Mucosa of descending colon (tissue), 3 donors: ENCODE results near the gene UNC79. TPM values are rescaled to one million over a fixed set of nuclear protein-coding genes. Genes with fewer than 3 reads are reported as not detected.

Experiments
- ATAC-seq: fragments of 200-7000 bp; cut with Tn5 transposase; one replicate; pipeline ENCODE4 v1.9.1; 2020; ENCODE audit warnings: mild to moderate bottlenecking, moderate library complexity
- DNase-seq, 3 donors: peaks; one replicate each; pipeline ENCODE4 v3.0.0-alpha.2; 2020
- H3K36me3 ChIP-seq: fragments of 200-600 bp; one replicate; pipeline ENCODE4 v1.8.0; 2021; ENCODE audit warnings: low read depth, mild to moderate bottlenecking
- H3K4me1 ChIP-seq: fragments of 200-600 bp; one replicate; pipeline ENCODE4 v1.8.0; 2021; ENCODE audit warnings: low read depth, mild to moderate bottlenecking
- H3K4me3 ChIP-seq: fragments of 200-600 bp; one replicate; pipeline ENCODE4 v1.8.0; 2021; ENCODE audit warnings: mild to moderate bottlenecking
- H3K9me3 ChIP-seq: fragments of 200-600 bp; one replicate; pipeline ENCODE4 v1.8.0; 2021; ENCODE audit warnings: mild to moderate bottlenecking
- CTCF ChIP-seq: fragments of 200-600 bp; IDR thresholded peaks from one replicate; pipeline ENCODE4 v1.8.0; 2022; ENCODE audit warnings: antibody characterized with exemption, mild to moderate bottlenecking
- intact Hi-C, 2 donors: fragments of 100-400 bp; cut with DNase I in 1 of 2; cut with micrococcal nuclease in 1 of 2; formaldehyde crosslinking; loops; one replicate each; pipeline versions ENCODE4 v1.11.0 to v1.11.1; 2022; cut with DNase I, micrococcal nuclease
- total RNA-seq, 3 donors: library from RNA; stranded (reverse); fragmentation: NEBNext Ultra II Directional in 2 of 3; extraction: Animal tissue kit (Norgen Biotek cat#: 25700) in 2 of 3; gene quantifications; one replicate each; pipeline versions ENCODE4 v1.2.1 to v1.2.4, GENCODE V29; 2021 to 2023
- donor health status: DM: no; HTN: no; CAD: no; lungs with moderate emphysema.
- donor health status: DM: no; HTN: no; CAD: no.
- donor health status: DM: no; HTN: yes; CAD: no.

UNC79 gene
- total RNA-seq, 3 donors from 2014 or later: 0.09 to 0.89 (median 0.12) TPM

DNA sequence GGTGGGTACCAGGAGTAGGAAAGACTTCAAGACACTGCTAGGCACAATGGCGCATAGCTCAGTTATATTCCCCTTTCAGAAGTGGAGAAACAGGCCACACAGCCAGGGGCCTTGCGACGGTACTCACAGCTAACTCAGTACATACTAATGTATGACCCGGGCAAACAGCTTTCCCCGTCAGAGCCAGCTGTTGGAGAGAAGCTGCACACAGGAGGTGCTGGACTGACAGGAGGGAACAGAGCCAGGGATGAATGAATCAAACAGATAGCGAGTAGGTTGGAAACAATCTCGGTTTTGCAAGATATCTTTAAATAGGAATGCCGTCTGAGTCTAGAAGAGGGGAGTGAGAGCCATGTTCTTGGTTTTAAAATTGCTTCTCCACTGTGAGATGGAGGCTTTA, 312.0 kb downstream of the UNC79 start:
- H3K4me3 ChIP-seq: no peak overlapping the region
- H3K4me1 ChIP-seq: no peaks in the 10 kb centered on the region
- intact Hi-C loops: no loop called here
- TF ChIP-seq CTCF: no peak
- DNase-seq (no peak), ATAC-seq (no peak)
- H3K36me3 ChIP-seq: no peaks in the 10 kb centered on the region
- H3K9me3 ChIP-seq: no peaks in the 10 kb centered on the region

- TF ChIP-seq CTCF: no peak
- no peak for ATAC-seq
These were observed 312.7 kb downstream of the UNC79 start for GRCh38 chr14:93743270-93744060.

DNA sequence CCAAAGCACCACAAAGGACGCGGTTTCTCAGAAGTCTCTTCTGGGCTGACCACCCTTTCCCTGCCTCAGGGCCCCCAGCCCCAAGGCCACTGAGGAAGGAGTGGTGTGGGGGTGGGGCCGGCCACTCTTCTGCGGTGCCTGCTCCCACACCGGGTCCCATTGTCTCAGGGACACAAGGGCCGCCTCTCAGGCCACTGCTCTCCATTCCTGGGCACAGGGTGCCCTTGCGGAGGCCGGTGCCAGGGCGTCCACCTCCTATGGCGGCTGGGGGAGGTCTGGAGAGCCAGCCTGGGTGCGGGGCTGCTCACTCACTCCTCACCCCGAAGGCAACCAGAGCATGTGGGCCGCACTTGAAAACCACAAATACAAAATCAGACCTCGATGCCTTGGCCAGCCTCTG, 313.4 kb downstream of the UNC79 start:
- Histone ChIP-seq H3K4me1 (no peaks in the 10 kb centered on the region), H3K4me3 (no peak overlapping the region), H3K36me3 (no peaks in the 10 kb centered on the region), H3K9me3 (no peaks in the 10 kb centered on the region)
- DNase-seq: no peak
- ATAC-seq: no peak
- no peak for TF ChIP-seq CTCF
- intact Hi-C loops: no loop called here

More at GRCh38 chr14:93743270-93744060, 312.7 kb downstream of the UNC79 start:
- H3K36me3 ChIP-seq: no peaks in the 10 kb centered on the region
- H3K4me1 ChIP-seq: no peaks in the 10 kb centered on the region
- intact Hi-C loops: no loop called here
- H3K9me3 ChIP-seq: no peaks in the 10 kb centered on the region
- H3K4me3 ChIP-seq: no peak overlapping the region
- DNase-seq: no peak

DNA sequence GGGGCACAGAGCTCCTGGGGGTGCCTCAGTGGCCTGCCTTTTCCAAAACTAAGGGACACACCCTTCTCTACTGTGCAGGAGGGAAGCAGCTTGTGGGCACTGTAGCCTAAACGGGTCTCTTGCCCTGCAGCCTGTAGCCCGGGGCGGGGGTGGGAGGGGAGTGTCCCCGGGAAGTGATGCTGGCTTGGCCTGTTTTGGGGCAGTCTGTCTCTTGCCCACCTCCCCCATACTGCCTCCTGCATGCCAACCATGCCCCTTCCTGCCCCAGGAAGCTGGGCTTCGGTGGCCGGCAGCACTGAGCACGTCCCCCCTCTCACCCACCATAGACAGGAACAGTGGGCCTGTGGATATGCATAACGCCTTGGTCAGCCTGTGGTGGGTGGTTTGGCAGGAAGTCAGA, 314.1 kb downstream of the UNC79 start:
- Histone ChIP-seq H3K4me3 (no peak overlapping the region), H3K36me3 (no peaks in the 10 kb centered on the region), H3K4me1 (no peaks in the 10 kb centered on the region), H3K9me3 (no peaks in the 10 kb centered on the region)
- ATAC-seq (no peak), DNase-seq (no peak)
- TF ChIP-seq CTCF: no peak
- intact Hi-C loops: no loop called here

DNA sequence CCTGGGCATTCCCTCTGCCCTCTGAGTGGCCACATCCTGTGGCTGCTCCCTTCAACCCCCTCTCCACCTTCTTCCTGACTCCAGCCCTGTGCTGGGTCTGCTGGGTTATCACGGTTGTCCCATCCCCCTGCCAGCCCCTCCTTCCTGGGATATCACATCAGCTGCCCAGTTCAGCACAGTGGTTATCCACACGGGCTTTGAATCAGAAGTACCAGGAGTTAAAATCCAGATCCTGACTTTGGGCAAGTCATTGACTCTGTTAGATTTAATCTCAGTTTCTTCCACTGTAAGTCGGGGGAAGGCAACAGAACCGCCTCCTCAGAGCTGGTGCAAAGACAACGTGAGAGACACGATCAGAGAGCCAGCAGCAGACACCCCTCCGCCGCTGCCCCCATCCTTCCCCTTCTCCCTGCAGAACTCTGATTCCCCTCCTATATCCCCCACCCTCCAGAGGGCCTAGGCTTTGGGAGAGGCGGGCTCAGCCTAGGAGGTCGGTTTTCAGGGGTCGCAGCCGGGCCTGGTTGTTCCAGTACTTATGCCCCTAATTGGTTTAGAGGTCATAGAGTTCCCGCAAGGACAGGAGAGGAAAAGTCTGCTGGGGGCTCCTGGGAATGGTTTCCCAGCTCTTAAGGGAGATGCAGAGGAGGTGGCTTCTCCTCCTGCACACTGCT, 315.0 kb downstream of the UNC79 start:
- Histone ChIP-seq H3K4me3 (no peak overlapping the region), H3K4me1 (no peaks in the 10 kb centered on the region), H3K9me3 (no peaks in the 10 kb centered on the region), H3K36me3 (no peaks in the 10 kb centered on the region)
- no peak for TF ChIP-seq CTCF
- no peak for DNase-seq
- intact Hi-C loops: no loop called here
- ATAC-seq: no peak
